ENCODE measurements around the gene SKA1.
"Not testable (repeated sequence)": the region's sequence is repeated elsewhere in the genome, so short reads cannot be mapped to it uniquely, and the experiment has no call there.

Gene SKA1

DNA sequence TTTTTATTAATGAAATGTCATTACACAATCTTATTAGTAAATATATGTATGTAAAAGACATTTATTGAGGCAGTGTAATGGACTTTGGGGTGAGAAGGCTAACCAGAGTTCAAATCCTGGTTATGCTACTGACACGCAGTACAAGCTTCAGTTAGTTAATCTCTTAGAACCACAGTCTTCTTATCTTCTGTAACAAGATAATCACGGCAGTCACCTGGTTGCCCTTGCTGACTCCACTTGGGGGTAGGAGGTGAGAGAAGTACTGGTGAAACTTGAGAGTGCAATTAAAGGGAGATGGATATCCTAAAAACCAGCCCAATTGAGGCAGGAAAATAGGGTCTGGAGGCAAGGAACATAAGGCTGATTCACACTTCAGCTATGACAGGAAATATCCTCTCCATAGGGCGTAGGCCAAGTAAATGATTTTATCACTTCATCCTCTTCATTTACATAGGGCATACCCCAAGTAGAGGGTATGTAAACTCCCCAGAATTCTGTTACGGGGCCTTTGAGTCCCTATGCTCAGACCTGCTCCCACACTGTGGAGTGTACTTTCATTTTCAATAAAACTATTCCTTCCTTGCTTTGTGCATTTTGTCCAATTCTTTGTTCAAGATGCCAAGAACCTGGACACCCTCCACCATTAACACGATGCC is 21.3 kb downstream of the SKA1 start:
- no peak for DNase-seq

DNA sequence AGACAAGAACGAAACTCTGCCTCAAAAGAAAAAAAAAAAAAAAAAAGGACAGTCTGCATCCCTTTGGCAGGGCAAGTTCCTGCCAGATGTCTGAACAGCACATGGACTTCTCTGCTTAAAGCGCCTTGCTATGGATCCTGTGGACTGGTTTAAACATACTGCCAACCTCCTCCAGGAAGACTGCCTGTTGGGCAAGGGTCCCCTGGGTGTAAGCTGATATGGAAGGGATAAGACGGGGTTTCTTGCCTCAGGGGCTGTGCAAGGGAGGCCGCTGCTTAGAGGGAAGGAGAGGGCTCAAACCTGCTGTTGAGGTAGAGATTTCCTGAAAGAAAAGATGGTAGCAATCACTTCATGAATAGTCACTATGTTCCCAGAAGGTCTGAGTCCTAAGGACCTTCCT is 22.2 kb downstream of the SKA1 start:
- DNase-seq, result no peak

DNA sequence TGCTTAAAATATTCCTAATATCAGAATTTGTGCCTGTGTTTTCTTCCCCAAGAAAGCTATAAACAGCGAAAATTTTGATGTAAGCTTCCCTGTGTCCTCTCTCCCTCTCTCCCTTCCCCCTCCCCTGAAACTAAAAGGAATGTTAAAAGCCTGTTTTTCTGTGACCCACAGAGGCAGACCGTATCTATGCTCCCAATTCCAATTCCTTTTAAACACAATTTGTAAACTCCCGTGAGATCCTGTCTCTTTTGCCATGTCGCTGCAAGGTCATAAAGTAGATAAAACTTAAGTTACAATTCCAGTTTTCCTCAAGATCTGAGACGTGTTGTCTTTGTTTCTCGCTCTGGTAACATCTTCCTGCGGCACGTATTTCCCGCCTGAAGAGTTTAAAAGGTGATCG is 23.3 kb downstream of the SKA1 start:
- no peak for DNase-seq

DNA sequence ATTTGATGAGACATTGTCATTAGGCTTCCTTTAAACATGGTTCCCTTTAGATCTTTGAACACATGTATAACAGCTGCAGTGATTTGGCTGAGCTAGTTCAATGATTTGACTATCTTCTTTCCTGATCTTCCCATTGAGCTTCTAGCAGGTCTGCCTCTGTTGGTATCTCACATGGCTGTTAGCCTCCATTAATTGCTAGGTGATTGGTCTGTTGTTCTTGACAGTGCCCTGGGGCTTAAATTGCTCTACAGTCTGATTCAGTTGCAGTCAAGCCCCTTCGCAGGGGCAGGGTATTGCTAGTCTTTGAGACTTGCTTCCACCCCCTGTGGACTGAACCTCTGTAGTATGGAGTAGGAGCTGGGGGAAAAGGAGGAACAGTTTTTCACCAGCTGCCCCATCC is 24.1 kb downstream of the SKA1 start:
- DNase-seq, result no peak

DNA sequence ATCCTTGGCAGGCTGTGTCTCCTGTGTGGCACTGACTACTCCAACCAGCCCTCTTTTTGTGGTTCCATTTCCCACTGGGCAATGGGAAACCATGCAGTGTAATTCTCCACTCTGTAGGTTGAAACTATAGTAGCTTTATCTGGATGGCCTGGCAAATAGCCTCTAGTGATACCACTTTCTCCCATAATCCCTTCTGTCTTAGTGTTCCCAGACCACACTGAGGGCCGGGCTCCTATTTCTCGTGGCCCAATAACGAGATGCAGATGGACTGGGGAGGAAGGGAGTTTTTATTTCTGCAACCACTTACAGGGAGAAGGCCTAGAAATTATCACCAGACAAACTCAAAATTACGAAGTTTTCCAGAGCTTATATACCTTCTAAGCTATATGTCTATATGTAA is 24.7 kb downstream of the SKA1 start:
- no peak for DNase-seq

DNA sequence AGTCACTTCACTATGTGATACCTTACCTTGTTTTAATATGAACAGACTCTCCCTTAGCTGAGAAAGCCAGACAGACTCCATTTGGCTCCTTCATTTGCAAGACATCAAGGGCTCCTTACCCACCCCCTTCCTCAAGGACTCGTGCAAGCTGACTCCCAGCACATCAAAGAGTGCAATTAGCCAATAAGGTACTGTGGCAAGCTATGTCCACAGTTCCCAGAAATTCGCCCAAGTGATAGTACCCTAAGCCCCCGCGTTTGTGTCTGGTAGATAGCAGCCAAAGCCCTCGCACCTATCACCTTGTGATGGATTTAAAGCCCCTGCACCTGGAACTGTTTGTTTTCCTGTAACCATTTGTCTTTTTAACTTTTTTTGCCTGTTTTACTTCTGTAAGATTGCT is 25.6 kb downstream of the SKA1 start:
- not testable (repeated sequence) for DNase-seq

DNA sequence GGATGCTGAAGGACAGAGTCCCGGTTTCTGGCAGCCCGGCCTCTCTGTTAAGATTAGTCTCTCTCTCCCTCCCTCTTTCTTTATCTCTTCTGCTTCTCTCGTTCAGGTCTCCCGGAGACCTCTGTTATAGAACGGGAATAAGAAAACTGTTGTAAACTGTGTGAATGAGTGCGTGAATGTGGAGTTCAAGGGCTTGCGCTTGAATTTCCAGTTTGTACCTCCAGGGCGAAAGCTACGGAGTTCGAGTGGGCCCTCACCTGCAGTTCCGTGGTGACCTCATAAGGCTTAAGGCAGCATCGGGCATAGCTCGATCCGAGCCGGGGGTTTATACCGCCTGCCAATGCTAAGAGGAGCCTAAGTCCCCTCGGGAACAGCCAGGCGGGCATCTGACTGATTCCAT is 26.4 kb downstream of the SKA1 start:
- no peak for DNase-seq

DNA sequence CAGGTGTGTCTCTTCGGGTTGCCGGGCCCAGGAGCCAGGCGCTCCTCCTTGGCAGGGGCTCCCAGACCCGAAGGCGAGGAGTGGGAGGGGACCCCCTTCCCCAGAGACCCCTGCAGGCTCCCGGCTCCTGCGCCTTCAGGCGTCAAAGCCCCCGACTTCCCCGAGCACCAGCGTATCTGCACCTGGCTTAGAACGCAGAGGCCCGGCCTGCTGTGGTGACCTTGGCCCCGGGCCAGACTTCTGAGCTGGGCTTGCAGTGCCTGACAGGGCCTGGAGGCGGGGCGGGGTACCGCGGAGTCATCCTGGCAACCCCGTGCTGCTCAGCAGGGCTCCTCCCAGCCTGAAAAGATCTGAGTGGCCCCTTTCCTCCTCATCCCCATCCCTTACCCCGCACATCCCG is 27.0 kb downstream of the SKA1 start:
- no peak for DNase-seq

DNA sequence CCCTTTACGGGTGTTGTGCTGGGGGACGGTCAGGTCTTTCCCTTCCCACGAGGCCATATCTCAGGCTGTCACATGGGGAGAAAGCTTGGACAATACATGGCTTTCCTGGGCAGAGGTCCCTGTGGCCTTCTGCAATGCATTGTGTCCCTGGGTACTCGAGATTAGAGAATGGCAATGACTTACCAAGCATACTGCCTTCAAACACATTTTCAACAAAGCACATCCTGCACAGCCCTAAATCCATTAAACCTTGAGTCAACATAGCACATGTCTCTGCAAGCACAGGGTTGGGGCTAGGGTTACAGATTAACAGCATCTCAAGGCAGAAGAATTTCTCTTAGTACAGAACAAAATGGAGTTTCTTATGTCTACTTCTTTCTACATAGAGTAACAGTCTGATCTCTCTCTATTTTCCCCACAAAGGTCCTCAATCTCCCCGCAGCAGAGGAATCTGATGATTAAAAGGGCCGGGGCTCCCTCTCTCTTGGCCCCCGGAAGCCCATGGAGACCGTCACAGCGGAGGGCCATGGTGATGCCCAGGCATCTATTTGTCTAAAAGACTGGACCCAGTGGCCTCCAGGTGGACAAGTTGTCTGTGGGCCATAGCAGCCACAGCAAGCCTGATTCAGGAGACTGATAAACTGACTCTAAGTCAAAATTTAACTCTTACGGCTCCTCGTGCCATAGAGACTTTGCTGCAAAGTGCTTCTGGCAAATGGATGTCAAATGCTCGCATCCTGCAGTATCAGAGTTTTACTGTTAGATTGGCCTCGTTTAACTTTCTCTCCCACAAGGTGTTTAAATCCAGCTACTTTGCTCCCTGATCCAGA is 30.1 kb downstream of the SKA1 start:
- not testable (repeated sequence) for DNase-seq

DNA sequence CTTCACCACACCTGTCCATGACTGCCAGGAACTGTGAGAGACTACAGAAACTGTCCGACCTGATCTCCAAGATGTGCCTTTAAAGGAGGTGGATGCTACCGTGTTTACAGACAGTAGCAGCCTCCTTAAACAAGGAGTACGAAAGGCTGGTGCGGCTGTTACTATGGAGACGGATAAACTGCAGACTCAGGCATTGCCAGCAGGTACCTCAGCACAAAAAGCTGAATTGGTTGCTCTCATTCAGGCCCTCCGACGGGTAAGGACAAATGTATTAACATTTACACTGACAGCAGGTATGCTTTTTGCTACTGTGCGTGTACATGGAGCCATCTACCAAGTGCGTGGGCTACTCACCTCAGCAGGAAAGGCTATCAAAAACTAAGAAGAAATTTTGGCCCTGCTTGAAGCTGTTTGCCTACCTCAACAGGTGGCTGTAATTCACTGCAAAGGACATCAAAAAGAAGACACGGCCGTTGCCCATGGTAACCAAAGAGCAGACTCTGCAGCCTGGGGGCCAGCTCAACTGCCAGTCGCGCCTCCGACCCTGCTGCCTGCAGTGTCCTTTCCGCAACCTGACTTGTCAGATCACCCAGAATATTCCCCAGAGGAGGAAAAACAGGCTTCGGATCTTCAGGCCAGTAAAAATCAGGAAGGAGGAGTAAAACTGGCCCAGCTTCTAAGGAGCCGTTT is 30.9 kb downstream of the SKA1 start:
- DNase-seq, result no peak

DNA sequence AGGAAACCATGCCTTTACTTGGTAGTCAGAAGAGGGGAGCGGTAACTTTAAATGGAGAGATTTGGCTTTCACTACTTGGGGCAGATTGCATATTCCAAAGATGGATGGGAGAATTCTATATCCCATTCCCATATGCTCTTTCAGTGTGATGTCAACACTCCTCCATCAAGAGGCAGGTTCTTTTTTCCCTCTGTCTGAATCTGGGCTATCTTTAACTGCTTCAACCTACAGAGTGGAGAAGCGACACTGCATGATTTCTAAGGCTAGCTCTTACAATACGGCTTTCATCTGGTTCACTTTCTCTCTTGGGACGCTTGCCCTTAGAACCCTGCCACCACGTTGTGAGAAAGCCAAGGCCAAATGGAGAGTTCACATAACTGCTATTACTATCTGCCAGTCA is 34.4 kb downstream of the SKA1 start:
- DNase-seq, result no peak

DNA sequence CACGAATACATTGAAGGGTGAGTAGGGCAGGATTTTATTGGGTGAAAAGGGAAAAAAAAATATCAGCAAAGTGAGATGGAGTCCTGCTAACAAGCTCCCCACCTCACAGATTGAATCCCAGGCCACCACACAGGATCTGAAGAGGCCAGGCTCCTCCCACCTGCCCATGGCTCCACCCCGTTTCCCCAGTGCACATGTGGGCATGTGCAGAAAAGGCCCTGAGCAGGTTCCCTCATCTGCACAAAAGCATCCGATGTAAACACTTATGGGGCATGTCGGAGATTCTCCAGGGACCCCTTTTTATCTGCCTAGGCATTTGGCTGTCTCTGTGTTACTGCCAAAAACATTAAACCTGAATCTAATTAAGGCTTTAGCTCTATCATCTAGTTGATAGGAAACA is 35.2 kb downstream of the SKA1 start:
- no peak for DNase-seq

DNA sequence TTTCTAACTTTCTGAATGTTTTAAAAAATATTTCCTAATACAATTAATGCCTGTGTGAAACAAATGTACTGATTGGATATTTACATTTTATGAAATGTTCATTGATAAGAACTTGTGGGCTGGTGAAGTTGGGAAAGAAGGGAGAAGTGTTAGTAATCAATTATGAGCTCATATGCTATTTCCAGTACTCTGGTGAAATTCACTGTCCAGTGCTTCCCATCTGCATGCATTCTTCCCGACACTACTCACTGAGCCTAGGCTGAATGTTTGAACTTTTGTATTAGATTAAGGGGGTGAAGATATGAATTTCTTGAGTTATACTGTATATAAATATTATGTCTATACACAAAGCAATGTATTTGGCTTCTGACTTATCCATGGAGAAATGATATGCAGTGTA is 36.0 kb downstream of the SKA1 start:
- no peak for DNase-seq

DNA sequence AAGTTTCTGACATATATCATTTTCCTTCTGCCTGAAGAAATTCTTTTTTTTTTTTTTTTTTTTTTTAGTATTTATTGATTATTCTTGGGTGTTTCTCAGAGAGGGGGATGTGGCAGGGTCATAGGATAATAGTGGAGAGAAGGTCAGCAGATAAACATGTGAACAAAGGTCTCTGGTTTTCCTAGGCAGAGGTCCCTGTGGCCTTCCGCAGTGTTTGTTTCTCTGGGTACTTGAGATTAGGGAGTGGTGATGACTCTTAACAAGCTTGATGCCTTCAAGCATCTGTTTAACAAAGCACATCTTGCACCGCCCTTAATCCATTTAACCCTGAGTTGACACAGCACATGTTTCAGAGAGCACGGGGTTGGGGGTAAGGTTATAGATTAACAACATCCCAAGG is 42.0 kb downstream of the SKA1 start:
- DNase-seq, result not testable (repeated sequence)

DNA sequence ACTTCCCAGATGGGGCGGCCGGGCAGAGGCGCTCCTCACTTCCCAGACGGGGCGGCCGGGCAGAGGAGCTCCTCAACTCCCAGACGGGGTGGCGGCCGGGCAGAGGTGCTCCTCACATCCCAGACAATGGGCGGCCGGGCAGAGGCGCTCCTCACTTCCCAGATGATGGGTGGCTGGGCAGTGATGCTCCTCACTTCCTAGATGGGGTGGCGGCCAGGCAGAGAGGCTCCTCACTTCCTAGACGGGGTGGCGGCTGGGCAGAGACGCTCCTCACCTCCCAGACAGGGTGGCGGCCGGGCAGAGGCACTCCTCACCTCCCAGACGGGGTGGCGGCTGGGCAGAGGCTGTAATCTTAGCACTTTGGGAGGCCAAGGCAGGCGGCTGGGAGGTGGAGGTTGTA is 42.9 kb downstream of the SKA1 start:
- DNase-seq, result not testable (repeated sequence)

DNA sequence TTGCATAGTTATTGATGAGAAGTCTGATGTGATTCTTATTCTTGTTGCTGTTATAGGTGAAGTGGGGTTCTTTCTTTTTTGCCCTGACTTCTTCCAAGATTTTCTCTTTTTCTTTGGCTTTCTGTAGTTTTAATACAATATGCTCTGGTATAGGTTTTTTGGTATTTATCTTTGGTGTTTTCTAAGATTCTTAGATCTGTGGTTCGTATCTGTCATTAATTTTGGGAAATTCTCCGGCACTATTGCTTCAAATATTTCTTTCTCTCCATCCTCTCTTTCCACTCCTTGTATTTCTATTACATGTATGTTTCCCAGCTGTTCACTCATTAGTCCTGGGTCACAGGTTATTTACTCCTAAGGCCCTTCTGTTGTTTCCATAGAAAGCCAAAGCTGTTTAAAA is 43.8 kb downstream of the SKA1 start:
- DNase-seq, result no peak

DNA sequence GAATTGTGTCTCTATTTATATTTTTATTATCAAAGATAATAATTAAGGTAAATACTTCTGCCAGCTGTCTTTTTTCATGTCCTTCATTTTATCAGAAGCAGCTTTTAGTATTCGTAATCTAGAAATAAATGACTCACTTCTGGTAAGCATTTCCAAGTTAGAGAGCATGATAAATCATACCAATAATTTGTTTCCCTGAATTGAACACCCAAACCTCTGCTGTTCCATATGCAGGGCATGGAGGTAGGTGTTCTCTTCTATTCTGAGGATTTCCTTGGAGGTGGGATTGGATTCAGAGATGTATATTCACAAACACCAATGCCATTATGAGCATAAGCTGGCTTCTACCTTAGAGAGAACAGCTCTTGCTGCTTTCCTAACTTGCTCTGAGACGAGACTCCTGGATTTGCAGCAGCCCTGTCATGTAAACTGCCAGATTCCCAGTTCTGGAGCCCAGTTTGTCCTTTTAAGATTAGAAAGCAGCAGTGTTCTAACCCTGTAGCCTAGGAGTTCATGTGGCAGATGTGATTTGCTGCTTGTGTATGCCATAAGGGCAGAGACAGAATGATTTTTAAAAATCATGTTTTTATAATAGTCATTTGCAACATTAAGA is 47.5 kb downstream of the SKA1 start:
- DNase-seq, result no peak

DNA sequence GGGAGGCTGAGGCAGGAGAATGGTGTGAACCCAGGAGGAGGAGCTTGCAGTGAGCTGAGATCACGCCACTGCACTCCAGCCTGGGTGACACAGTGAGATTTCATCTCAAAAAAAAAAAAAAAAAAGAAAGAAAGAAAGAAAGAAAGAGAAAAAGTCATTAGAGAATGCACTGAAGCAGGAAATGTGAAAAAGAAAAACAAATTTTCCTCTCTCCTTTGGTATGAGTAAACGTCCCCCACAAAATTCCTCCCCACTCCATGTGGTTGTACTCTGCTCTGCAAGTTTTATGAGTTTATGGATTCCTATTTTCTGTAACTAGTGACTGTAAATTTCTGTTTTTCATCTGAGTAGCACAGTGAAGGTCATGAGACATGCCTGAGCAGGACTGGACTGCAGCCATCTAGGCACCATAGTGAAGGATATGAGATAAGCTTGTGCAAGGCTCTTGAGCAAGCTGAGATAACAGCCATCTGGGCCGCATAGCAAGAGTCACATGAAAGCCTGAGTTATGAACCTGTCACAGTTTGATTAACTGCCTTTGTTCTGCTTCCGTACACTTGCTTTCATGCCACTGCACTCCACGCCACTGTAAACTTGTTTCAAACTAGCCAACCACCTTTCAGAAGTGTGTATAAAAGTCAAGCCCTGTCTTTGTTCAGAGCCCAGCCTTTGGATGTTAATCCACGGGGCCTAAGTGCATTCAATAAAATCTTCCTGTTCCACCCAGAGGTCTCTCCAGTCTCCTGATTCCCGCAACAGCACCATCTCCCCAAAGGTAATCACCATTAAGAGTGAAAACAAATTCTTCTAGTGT is 50.2 kb downstream of the SKA1 start:
- no peak for DNase-seq

DNA sequence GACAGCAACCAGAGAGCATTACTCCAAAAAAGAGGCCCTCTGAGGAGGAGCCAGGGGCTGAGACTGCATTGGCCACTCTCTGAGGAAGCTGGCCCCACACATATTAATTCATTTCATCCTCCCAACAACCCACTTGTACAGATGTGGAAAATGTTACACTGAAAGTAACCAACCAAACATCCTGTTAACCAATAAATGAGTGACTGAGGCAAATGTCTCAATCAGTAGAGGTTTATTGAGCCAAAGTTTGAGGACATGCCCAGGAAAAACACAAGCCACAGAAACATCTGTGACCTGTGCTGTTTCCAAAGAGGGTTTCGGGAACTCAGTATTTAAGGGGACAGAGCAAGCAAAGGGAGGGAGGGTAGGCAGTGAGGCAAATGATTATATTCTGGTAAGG is 53.0 kb downstream of the SKA1 start:
- DNase-seq, result no peak

DNA sequence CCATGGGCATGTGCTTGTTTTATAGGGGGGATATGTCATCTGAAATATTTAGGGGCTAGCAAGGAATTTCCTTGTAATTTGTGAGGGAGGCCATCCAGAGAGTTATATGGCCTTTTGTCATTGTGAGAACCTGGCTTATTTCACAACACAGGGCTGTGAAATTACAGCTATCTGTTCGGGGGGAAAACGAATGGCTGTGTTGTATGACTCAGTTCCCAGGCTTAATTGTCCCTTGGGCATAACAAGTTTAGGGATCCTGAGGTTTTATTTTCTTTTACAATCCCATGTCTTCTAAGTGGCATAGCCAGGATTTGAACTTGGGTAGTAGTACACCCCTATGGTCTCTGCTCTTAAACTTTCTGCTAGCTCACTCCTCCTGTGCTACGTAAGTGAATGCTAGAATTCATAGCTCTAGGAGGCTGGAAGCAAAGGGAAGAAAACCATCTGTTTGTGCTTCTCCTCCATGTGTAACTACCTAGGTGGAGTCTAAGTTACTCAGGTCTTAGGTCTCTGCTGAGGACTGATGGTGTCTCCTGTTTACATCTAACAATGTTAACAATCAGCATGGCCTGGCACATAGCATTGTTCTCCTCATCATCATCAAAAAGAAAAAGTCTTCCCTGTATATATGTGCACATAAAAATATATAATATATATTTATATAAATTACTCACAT is 53.8 kb downstream of the SKA1 start:
- DNase-seq, result no peak

DNA sequence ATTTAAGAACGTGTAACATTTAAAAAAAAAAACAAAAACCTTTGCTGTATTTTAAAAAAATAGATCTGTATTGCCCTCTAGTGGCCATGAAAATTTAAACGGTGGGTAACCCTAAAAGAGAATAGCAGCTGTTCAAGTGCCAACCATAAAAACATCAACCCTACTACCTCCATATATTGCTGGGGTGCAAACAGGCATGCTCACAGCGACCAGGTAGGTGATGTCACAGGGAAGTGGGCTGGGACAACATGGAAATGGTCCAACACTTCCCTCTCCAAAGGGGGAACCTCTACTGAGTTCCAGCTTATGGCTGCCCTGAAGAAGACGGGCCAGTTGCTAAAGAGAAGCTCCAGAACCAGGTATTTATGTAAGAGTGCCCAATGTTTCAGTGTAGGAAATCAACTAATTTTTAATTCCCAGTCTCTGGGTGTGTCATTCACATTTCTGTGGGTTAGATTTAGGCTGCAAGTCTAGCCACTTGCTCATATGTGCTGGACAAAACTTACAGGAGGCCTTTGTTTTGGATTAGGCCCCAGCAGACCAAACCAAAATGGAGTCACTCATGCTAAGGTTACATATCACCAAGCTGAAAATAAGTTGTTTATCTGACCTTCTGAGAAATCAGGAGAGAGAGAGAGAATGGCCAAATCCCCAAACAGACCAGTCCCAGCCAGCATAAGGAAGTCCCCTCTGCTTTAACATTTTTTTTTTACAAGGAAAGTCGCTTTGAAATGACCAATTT is 54.5 kb downstream of the SKA1 start:
- no peak for DNase-seq

All from GOT3 (cell line).